WTC11 (cell line): ENCODE data around the gene STBD1.

Experiments
- ARID4B ChIP-seq: sonication (generic); formaldehyde crosslinking; IDR thresholded peaks from 2 replicates; pipeline ENCODE4 v1.8.0; 2023; ENCODE audit warnings: missing genetic modification reagents, mild to moderate bottlenecking, borderline replicate concordance
- ATF3 ChIP-seq: sonication (generic); formaldehyde crosslinking; conservative IDR thresholded peaks from 2 replicates; pipeline ENCODE4 v1.8.1; 2022; ENCODE audit warnings: mild to moderate bottlenecking, missing genetic modification reagents
- CTCF ChIP-seq: fragments of 200-600 bp; IDR thresholded peaks from 2 replicates; pipeline ENCODE4 v1.8.0; 2022; ENCODE audit warnings: antibody characterized with exemption
- ESRRA ChIP-seq: sonication (generic); formaldehyde crosslinking; IDR thresholded peaks from 2 replicates; pipeline ENCODE4 v1.8.1; 2022; ENCODE audit warnings: mild to moderate bottlenecking, missing genetic modification reagents, borderline replicate concordance
- JUN ChIP-seq: sonication (generic); formaldehyde crosslinking; IDR thresholded peaks from 2 replicates; pipeline ENCODE4 v1.8.0; 2023; ENCODE audit warnings: mild to moderate bottlenecking, missing genetic modification reagents
- MAX ChIP-seq: sonication (generic); formaldehyde crosslinking; IDR thresholded peaks from 2 replicates; pipeline ENCODE4 v1.8.0; 2022; ENCODE audit warnings: mild to moderate bottlenecking, missing genetic modification reagents
- MYBL2 ChIP-seq: sonication (generic); formaldehyde crosslinking; IDR thresholded peaks from 2 replicates; pipeline ENCODE4 v1.8.1; 2023; ENCODE audit warnings: mild to moderate bottlenecking, moderate library complexity, missing genetic modification reagents
- TCF7 ChIP-seq: sonication (generic); formaldehyde crosslinking; IDR thresholded peaks from 2 replicates; pipeline ENCODE4 v1.8.0; 2022; ENCODE audit warnings: mild to moderate bottlenecking, low read depth, missing genetic modification reagents, moderate library complexity
- ZBTB43 ChIP-seq: sonication (generic); formaldehyde crosslinking; IDR thresholded peaks from 2 replicates; pipeline ENCODE4 v1.8.1; 2023; ENCODE audit warnings: mild to moderate bottlenecking, missing genetic modification reagents
- ZNF219 ChIP-seq: sonication (generic); formaldehyde crosslinking; IDR thresholded peaks from 2 replicates; pipeline ENCODE4 v1.8.0; 2023; ENCODE audit warnings: missing genetic modification reagents, mild to moderate bottlenecking, borderline replicate concordance
- ZNF281 ChIP-seq: sonication (generic); formaldehyde crosslinking; IDR thresholded peaks from 2 replicates; pipeline ENCODE4 v1.8.0; 2023; ENCODE audit warnings: mild to moderate bottlenecking, missing genetic modification reagents
- ZNF425 ChIP-seq: fragments of 250-450 bp; sonication (Bioruptor Pico); conservative IDR thresholded peaks from 2 replicates; pipeline ENCODE4 v1.9.0; 2021; ENCODE audit warnings: mild to moderate bottlenecking
- ZNF512 ChIP-seq: sonication (generic); formaldehyde crosslinking; IDR thresholded peaks from 2 replicates; pipeline ENCODE4 v1.8.1; 2022; ENCODE audit warnings: missing genetic modification reagents, borderline replicate concordance

GRCh38 chr4:76311896-76312331 lies 5.4 kb downstream of the STBD1 start:
- TF ChIP-seq CTCF = no peak
- TF ChIP-seq ZBTB43 = no peak
- TF ChIP-seq ATF3 = no peak
- TF ChIP-seq ZNF219 (CRISPR knock-in tag) = no peak
- no peak for TF ChIP-seq MAX (CRISPR knock-in tag)
- no peak for TF ChIP-seq TCF7 (CRISPR knock-in tag)
- no peak for TF ChIP-seq ESRRA
- no peak for TF ChIP-seq ZNF281 (CRISPR knock-in tag)
- TF ChIP-seq ZNF512 = no peak
- TF ChIP-seq JUN = no peak
- TF ChIP-seq ARID4B (CRISPR knock-in tag) = no peak
- TF ChIP-seq ZNF425 (CRISPR knock-in tag) = no peak
- no peak for TF ChIP-seq MYBL2 (CRISPR knock-in tag)
